Sigmoid colon (tissue), 4 donors: ENCODE data around the gene DCANP1.

ENCODE experiments used
- CTCF ChIP-seq, 4 experiments: fragments of 450-650 bp in 3 of 4; fragments of 200-600 bp in 1 of 4; IDR thresholded peaks; one replicate each; pipeline ENCODE4 v1.5.1; 2016 to 2019; ENCODE audit warnings: antibody characterized with exemption in 4 of 4, mild to moderate bottlenecking in 3 of 4, moderate library complexity in 2 of 4
- EP300 ChIP-seq, 4 donors: sonication (generic); formaldehyde crosslinking; IDR thresholded peaks; one replicate each; pipeline ENCODE4 v1.6.1; 2017; ENCODE audit warnings: antibody characterized with exemption in 4 of 4
- POLR2A ChIP-seq, 2 donors: fragments of 450-650 bp; IDR thresholded peaks; one replicate each; pipeline ENCODE4 v1.6.1; 2016; ENCODE audit warnings: antibody characterized with exemption in 2 of 2, mild to moderate bottlenecking in 2 of 2, moderate library complexity in 2 of 2
- POLR2AphosphoS5 ChIP-seq, 4 donors: sonication (generic); formaldehyde crosslinking; IDR thresholded peaks; one replicate each; pipeline ENCODE4 v1.6.1; 2017; ENCODE audit warnings: antibody characterized with exemption in 4 of 4

- TF ChIP-seq POLR2A (IDR thresholded peaks at IDR 0.05) = no peak
- TF ChIP-seq CTCF (IDR thresholded peaks at IDR 0.05) = no peak
- TF ChIP-seq POLR2AphosphoS5 (IDR thresholded peaks at IDR 0.05) = no peak
- no peak for TF ChIP-seq EP300 (IDR thresholded peaks at IDR 0.05)
Observed at GRCh38 chr5:135440916-135441315, 6.2 kb downstream of the DCANP1 start.
